AG10803 (cell line): ENCODE data around the gene ODAD4.
A peak's percentile ranks its signal among the peaks of the same experiment; 100 is the strongest.
"Not testable (repeated sequence)": the region's sequence is repeated elsewhere in the genome, so short reads cannot be mapped to it uniquely, and the experiment has no call there.

ENCODE experiments used
- DNase-seq: peaks from one replicate; pipeline ENCODE4 v3.0.0; 2010; ENCODE audit warnings: low read depth
- H3K4me3 ChIP-seq: 2 replicates; pipeline ENCODE4 v1.5.1; 2011; ENCODE audit warnings: mild to moderate bottlenecking, low read length, control low read depth
- TF ChIP-seq, protein P1 (sequence below): conservative IDR thresholded peaks from 2 replicates; pipeline ENCODE4 v1.5.1; 2011; ENCODE audit warnings: mild to moderate bottlenecking, low read length, control low read depth, inconsistent platforms

Gene ODAD4

DNA sequence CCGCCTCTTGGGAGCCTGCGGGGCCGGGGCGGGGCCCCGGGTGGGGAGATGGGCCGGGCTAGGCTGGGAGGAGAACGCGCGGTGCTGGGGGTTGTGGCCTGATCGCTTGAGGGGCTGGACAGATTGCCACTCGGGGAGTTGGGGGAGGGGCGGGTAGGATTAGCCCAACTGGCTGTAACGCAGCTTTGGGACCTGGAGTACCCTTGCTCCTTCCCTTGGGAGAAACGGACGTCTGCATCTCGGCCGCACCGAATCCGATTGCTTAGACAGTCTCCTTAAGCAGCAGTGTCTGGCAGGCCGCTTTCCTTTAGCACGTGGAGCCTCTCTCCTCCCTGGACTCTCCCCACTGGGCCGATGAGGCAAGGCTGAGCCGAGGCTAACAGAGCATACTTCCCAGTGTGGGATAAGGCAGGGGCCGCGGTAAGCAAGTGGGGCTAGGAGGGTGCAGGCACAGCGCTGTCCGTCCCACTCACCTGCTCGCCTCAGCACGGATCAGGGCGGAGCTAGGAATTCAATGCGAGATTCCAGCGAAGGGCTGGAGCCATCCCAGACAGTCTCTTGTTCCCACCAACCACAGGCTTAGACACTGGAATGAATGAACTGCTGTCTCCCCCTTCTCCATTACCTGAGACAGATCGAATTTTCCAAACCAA lies 11.1 kb upstream of the ODAD4 start:
- TF ChIP-seq, protein P1, sequence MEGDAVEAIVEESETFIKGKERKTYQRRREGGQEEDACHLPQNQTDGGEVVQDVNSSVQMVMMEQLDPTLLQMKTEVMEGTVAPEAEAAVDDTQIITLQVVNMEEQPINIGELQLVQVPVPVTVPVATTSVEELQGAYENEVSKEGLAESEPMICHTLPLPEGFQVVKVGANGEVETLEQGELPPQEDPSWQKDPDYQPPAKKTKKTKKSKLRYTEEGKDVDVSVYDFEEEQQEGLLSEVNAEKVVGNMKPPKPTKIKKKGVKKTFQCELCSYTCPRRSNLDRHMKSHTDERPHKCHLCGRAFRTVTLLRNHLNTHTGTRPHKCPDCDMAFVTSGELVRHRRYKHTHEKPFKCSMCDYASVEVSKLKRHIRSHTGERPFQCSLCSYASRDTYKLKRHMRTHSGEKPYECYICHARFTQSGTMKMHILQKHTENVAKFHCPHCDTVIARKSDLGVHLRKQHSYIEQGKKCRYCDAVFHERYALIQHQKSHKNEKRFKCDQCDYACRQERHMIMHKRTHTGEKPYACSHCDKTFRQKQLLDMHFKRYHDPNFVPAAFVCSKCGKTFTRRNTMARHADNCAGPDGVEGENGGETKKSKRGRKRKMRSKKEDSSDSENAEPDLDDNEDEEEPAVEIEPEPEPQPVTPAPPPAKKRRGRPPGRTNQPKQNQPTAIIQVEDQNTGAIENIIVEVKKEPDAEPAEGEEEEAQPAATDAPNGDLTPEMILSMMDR, result no peak
- no peak for DNase-seq
- peak overlapping the region; percentile 58 for H3K4me3 ChIP-seq

DNA sequence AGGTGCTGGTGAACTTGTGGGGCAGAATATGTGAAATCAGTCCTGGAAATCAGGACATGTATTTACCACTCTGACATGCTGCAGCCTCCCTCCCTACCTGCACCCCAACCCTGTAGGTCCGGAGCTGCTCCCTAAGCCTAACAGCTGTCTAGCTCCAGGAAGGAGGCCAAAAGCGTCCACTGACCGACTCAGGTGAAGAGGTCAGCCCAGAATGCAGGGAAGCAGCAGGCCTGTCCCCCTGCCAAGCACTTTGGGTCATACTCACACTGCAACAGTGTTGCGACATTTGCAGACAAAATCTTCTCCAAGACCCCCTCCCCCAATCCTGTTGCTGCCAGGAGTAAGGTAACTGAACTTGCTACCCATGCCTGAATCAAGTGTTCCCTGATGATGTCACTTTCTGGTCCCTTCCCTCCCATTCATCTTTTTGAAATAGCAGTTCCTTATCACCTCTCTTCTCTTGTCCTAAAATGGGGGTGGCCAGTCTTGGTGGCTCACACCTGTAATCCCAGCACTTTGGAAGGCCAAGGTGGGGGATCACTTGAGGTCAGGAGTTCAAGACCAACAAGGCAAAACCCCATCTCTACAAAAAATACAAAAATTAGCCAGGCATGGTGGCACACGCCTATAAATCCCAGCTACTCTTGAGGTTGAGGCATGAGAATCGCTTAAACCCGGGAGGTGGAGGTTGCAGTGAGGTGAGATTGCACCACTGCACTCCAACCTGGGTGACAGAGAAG lies 10.4 kb upstream of the ODAD4 start:
- no peak overlapping the region for H3K4me3 ChIP-seq
- peak; percentile 42 for DNase-seq
- TF ChIP-seq, protein P1, result no peak

DNA sequence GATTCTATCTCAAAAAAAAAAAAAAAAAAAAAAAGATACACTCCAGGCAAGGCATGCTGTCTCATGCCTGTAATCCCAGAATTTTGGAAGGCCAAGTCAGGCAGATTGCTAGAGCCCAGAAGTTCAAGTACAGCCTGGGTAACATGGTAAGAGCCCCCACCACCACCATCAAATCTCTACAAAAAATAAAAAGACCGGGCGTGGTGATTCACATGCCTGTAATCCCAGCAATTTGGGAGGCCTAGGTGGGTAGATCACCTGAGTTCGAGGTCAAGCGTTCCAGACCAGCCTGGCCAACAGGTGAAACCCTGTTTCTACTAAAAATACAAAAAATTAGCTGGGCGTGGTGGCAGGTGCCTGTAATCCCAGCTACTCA lies 9.8 kb upstream of the ODAD4 start:
- DNase-seq, result no peak
- H3K4me3 ChIP-seq, result no peak overlapping the region
- TF ChIP-seq, protein P1, result no peak

DNA sequence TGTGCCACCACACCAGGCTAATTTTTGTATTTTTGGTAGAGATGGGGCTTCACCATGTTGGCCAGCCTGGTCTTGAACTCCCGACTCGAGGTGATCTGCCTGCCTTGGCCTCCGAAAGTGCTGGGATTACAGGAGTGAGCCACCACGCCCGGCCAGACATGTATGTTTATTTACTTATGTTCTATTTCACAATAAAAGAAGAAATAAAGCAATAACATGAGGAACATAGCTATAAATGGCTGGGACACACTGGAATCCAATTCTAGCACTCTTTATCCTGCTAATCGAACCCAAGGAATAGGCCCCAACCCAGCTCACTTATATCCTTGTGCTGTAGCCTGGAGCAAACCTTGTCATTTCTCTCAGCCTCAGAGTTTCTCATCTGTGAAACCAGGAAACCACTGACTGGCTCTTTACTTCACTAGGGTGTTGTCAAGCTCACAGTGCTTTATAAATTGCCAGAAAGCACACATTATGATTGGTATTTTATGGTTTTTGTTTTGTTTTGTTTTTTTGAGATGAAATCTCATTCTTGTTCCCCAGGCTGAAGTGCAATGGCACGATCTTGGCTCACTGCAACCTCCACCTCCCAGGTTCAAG lies 4.3 kb upstream of the ODAD4 start:
- no peak for DNase-seq
- TF ChIP-seq, protein P1, result no peak
- no peak overlapping the region for H3K4me3 ChIP-seq

DNA sequence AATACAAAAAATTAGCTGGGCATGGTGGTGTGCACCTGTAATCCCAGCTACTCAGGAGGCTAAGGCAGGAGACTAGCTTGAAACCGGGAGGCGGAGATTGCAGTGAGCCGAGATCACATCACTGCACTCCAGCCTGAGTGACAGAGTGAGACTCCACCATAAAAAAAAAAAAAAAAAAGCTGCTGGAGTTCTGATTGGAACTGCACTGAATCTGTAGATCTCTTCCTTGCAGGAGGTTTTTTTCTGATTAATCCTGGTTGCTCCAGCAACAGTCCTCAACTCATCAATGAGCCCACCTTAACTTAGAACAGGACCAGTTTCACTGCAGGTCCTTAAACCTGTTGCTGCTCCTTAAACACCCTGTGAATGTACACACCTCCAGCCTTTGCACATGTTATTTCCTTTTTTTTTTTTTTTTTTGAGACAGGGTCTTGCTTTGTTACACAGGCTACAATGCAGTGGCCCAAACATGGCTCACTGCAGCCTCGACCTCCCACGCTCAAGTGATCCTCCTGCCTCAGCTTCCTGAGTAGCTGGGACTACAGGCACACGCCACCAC lies 1.6 kb upstream of the ODAD4 start:
- TF ChIP-seq, protein P1, result no peak
- DNase-seq, result no peak
- no peak overlapping the region for H3K4me3 ChIP-seq

DNA sequence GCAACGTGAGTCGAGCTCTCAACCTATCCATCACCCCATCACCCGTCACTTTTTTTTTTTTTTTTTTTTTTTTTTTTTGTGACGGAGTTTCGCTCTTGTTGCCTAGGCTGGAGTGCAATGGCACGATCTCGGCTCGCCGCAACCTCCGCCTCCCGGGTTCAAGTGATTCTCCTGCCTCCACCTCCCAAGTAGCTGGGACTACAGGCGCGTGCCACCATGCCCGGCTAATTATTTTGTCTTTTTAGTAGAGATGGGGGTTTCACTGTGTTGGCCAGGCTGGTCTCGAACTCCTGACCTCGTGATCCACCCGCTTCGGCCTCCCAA lies 378 bp downstream of the ODAD4 start:
- DNase-seq, result not testable (repeated sequence)
- peak overlapping the region; percentile 75 for H3K4me3 ChIP-seq

DNA sequence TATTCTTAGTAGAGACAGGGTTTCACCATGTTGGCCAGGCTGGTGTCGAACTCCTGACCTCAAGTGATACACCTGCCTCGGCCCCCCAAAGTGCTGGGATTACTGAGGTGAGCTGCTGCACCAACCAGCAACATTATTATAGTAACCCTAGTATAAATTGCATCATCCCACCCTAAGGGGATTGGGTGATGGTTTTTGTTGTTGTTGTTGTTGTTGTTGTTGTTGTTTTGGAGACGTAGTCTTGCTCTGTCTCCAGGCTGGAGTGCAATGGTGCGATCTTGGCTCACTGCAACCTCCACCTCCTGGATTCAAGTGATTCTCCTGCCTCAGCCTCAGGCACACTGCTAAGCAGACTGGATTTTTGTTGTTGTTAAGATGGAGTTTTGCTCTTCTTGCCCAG lies 1.3 kb downstream of the ODAD4 start:
- H3K4me3 ChIP-seq, DNase-seq: not testable (repeated sequence)

DNA sequence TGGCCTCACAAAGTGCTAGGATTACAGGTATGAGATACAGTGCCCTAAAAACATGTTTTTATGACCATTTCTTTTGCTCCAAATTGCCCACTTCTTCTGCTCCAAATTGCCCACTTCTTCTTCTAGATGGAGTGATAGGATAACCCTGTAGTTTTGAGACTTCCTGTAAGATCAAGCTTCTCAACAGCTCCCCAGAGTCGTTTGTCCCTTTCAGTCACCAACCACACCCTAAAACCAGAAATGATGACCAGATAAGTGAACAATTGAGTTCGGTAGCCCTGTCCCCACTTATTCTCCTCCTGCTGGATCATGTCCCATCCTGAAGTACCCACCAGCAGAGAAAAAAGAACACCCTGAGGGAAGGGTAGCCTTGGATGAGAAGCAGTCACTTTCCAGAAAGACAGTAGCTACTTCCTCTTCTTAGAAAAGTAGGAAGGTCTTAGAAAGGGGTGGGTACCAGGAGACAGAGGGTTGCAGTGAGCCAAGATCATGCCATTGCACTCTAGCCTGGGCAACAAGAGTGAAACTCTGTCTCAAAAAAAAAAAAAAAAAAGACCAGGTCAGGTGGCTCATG lies 2.5 kb downstream of the ODAD4 start:
- H3K4me3 ChIP-seq, result no peak overlapping the region
- no peak for DNase-seq
- TF ChIP-seq, protein P1, result no peak
